Measurements from ENCODE around the gene TMPRSS4. TPM values are rescaled to one million over a fixed set of nuclear protein-coding genes. Genes with fewer than 3 reads are reported as not detected.

Gene TMPRSS4
- total RNA-seq, 2 experiments from 2014 or later = not detected

GRCh38 chr11:118048472-118049370, 28.2 kb upstream of the TMPRSS4 start:
- peaks cover 80% of the 10 kb centered on the region for H3K4me1 Mint-ChIP-seq (ENCODE audit: low read depth)
- DNase-seq = peak; percentile 26
- CTCF ChIA-PET = interaction anchor here (0.6 to 1.5 kb wide), 9 partner anchors 63 to 241 kb away, joined by 3 to 5 read pairs (median 4); partner anchors contain the start of gene IL10RA
- H3K27me3 Mint-ChIP-seq (ENCODE audit: low read depth) = no peaks in the 10 kb centered on the region
- no peak overlapping the region for H3K27ac Mint-ChIP-seq
- no peaks in the 10 kb centered on the region for H3K9me3 Mint-ChIP-seq
- no peak overlapping the region for H3K4me3 Mint-ChIP-seq
- H3K36me3 Mint-ChIP-seq (ENCODE audit: low read depth) = no peaks in the 10 kb centered on the region
- intact Hi-C loops (cut with micrococcal nuclease) = loop anchor here (5.0 kb wide), 3 partner anchors 169 to 816 kb away; partner anchors contain the start of genes KMT2A, PCSK7 and RNF214

- no peaks in the 10 kb centered on the region for H3K27me3 Mint-ChIP-seq (ENCODE audit: low read depth)
- H3K4me1 Mint-ChIP-seq (ENCODE audit: low read depth) = peaks cover 73% of the 10 kb centered on the region
- intact Hi-C loops (cut with micrococcal nuclease) = loop anchor here (5.0 to 10.0 kb wide), 4 partner anchors 168 to 817 kb away; partner anchors contain the start of genes KMT2A, PCSK7 and RNF214
- H3K27ac Mint-ChIP-seq = peak overlapping the region; percentile 58
- H3K4me3 Mint-ChIP-seq = no peak overlapping the region
- CTCF ChIA-PET = interaction anchor here (1.0 to 10.2 kb wide), 5 partner anchors 102 to 242 kb away, joined by 3 to 230 read pairs (median 5); no protein-coding TSS in a partner anchor
- no peaks in the 10 kb centered on the region for H3K36me3 Mint-ChIP-seq (ENCODE audit: low read depth)
- H3K9me3 Mint-ChIP-seq = no peaks in the 10 kb centered on the region
- no peak for DNase-seq
These were observed 27.1 kb upstream of the TMPRSS4 start for GRCh38 chr11:118049771-118050170.

GRCh38 chr11:118050208-118050891, 26.5 kb upstream of the TMPRSS4 start:
- H3K9me3 Mint-ChIP-seq = no peaks in the 10 kb centered on the region
- H3K27me3 Mint-ChIP-seq (ENCODE audit: low read depth) = no peaks in the 10 kb centered on the region
- no peaks in the 10 kb centered on the region for H3K36me3 Mint-ChIP-seq (ENCODE audit: low read depth)
- no peak for DNase-seq
- CTCF ChIA-PET = interaction anchor here (0.7 to 10.2 kb wide), 10 partner anchors 9 to 243 kb away, joined by 3 to 230 read pairs (median 5); no protein-coding TSS in a partner anchor
- intact Hi-C loops (cut with micrococcal nuclease) = loop anchor here (10.0 kb wide), 1 partner anchor 626 kb away; no protein-coding TSS in a partner anchor
- peak overlapping the region; percentile 58 for H3K27ac Mint-ChIP-seq
- H3K4me1 Mint-ChIP-seq (ENCODE audit: low read depth) = peaks cover 67% of the 10 kb centered on the region
- H3K4me3 Mint-ChIP-seq = no peak overlapping the region

GRCh38 chr11:118051136-118051610, 25.7 kb upstream of the TMPRSS4 start:
- peak; percentile 20 for DNase-seq
- no peak overlapping the region for H3K4me3 Mint-ChIP-seq
- CTCF ChIA-PET = interaction anchor here (0.7 to 10.2 kb wide), 12 partner anchors 10 to 244 kb away, joined by 3 to 230 read pairs (median 13); partner anchors contain the start of gene FXYD2

GRCh38 chr11:118051611-118052461, 25.0 kb upstream of the TMPRSS4 start:
- H3K9me3 Mint-ChIP-seq = no peaks in the 10 kb centered on the region
- intact Hi-C loops (cut with micrococcal nuclease) = loop anchor here (1.0 to 10.0 kb wide), 3 partner anchors 50 to 627 kb away; no protein-coding TSS in a partner anchor
- H3K4me1 Mint-ChIP-seq (ENCODE audit: low read depth) = peaks cover 52% of the 10 kb centered on the region
- peak overlapping the region; percentile 61 for H3K27ac Mint-ChIP-seq
- CTCF ChIA-PET = interaction anchor here (0.8 to 10.2 kb wide), 22 partner anchors 8 to 245 kb away, joined by 3 to 230 read pairs (median 10); partner anchors contain the start of gene FXYD2
- peak; percentile 84 for DNase-seq
- no peaks in the 10 kb centered on the region for H3K27me3 Mint-ChIP-seq (ENCODE audit: low read depth)
- no peak overlapping the region for H3K4me3 Mint-ChIP-seq
- H3K36me3 Mint-ChIP-seq (ENCODE audit: low read depth) = no peaks in the 10 kb centered on the region

More at GRCh38 chr11:118051136-118051610, 25.7 kb upstream of the TMPRSS4 start:
- intact Hi-C loops (cut with micrococcal nuclease) = loop anchor here (1.0 to 10.0 kb wide), 3 partner anchors 49 to 626 kb away; no protein-coding TSS in a partner anchor
- Mint-ChIP-seq H3K27me3 (ENCODE audit: low read depth) (no peaks in the 10 kb centered on the region), H3K27ac (peak overlapping the region; percentile 61), H3K36me3 (ENCODE audit: low read depth) (no peaks in the 10 kb centered on the region), H3K4me1 (ENCODE audit: low read depth) (peaks cover 59% of the 10 kb centered on the region), H3K9me3 (no peaks in the 10 kb centered on the region)

- DNase-seq = no peak
- no peaks in the 10 kb centered on the region for H3K9me3 Mint-ChIP-seq
- H3K36me3 Mint-ChIP-seq (ENCODE audit: low read depth) = no peaks in the 10 kb centered on the region
- intact Hi-C loops (cut with micrococcal nuclease) = loop anchor here (1.0 to 10.0 kb wide), 6 partner anchors 23 to 628 kb away; no protein-coding TSS in a partner anchor
- H3K27ac Mint-ChIP-seq = no peak overlapping the region
- H3K4me1 Mint-ChIP-seq (ENCODE audit: low read depth) = peaks cover 45% of the 10 kb centered on the region
- no peak overlapping the region for H3K4me3 Mint-ChIP-seq
- CTCF ChIA-PET = interaction anchor here (0.6 to 10.2 kb wide), 49 partner anchors 9 to 627 kb away, joined by 3 to 230 read pairs (median 6); partner anchors contain the start of genes FXYD2 and IL10RA
- H3K27me3 Mint-ChIP-seq (ENCODE audit: low read depth) = no peaks in the 10 kb centered on the region
These were observed 24.2 kb upstream of the TMPRSS4 start for GRCh38 chr11:118052581-118053206.

GRCh38 chr11:118054712-118055640, 21.9 kb upstream of the TMPRSS4 start:
- no peak overlapping the region for H3K4me3 Mint-ChIP-seq
- no peak for DNase-seq
- no peaks in the 10 kb centered on the region for H3K9me3 Mint-ChIP-seq
- no peaks in the 10 kb centered on the region for H3K27me3 Mint-ChIP-seq (ENCODE audit: low read depth)
- H3K4me1 Mint-ChIP-seq (ENCODE audit: low read depth) = peaks cover 32% of the 10 kb centered on the region
- H3K27ac Mint-ChIP-seq = no peak overlapping the region
- CTCF ChIA-PET = interaction anchor here (0.5 to 10.2 kb wide), 16 partner anchors 66 to 629 kb away, joined by 3 to 230 read pairs (median 5); no protein-coding TSS in a partner anchor
- intact Hi-C loops (cut with micrococcal nuclease) = loop anchor here (10.0 kb wide), 1 partner anchor 630 kb away; no protein-coding TSS in a partner anchor
- no peaks in the 10 kb centered on the region for H3K36me3 Mint-ChIP-seq (ENCODE audit: low read depth)

GRCh38 chr11:118055966-118056365, 20.9 kb upstream of the TMPRSS4 start:
- no peak overlapping the region for H3K4me3 Mint-ChIP-seq
- no peaks in the 10 kb centered on the region for H3K9me3 Mint-ChIP-seq
- no peaks in the 10 kb centered on the region for H3K36me3 Mint-ChIP-seq (ENCODE audit: low read depth)
- no peak for DNase-seq
- CTCF ChIA-PET = interaction anchor here (0.5 to 10.2 kb wide), 7 partner anchors 65 to 630 kb away, joined by 3 to 230 read pairs (median 5); no protein-coding TSS in a partner anchor
- intact Hi-C loops (cut with micrococcal nuclease) = loop anchor here (10.0 kb wide), 1 partner anchor 631 kb away; no protein-coding TSS in a partner anchor
- H3K27me3 Mint-ChIP-seq (ENCODE audit: low read depth) = no peaks in the 10 kb centered on the region
- H3K27ac Mint-ChIP-seq = no peak overlapping the region
- peaks cover 22% of the 10 kb centered on the region for H3K4me1 Mint-ChIP-seq (ENCODE audit: low read depth)

GRCh38 chr11:118056806-118057205, 20.1 kb upstream of the TMPRSS4 start:
- DNase-seq = no peak
- Mint-ChIP-seq H3K27me3 (ENCODE audit: low read depth) (no peaks in the 10 kb centered on the region), H3K9me3 (no peaks in the 10 kb centered on the region), H3K27ac (no peak overlapping the region), H3K4me1 (ENCODE audit: low read depth) (peaks cover 14% of the 10 kb centered on the region), H3K4me3 (no peak overlapping the region), H3K36me3 (ENCODE audit: low read depth) (no peaks in the 10 kb centered on the region)
- intact Hi-C loops (cut with micrococcal nuclease) = loop anchor here (10.0 kb wide), 1 partner anchor 632 kb away; no protein-coding TSS in a partner anchor
- CTCF ChIA-PET = interaction anchor here (0.6 to 10.2 kb wide), 3 partner anchors 49 to 249 kb away, joined by 3 to 230 read pairs (median 4); no protein-coding TSS in a partner anchor
